Islet precursor cell (in vitro differentiated cells): ENCODE data around the gene CRMP1.

Source experiments
- DNase-seq: peaks from one replicate; pipeline ENCODE4 v3.0.0-alpha.2; 2018

The CRMP1 gene

DNA sequence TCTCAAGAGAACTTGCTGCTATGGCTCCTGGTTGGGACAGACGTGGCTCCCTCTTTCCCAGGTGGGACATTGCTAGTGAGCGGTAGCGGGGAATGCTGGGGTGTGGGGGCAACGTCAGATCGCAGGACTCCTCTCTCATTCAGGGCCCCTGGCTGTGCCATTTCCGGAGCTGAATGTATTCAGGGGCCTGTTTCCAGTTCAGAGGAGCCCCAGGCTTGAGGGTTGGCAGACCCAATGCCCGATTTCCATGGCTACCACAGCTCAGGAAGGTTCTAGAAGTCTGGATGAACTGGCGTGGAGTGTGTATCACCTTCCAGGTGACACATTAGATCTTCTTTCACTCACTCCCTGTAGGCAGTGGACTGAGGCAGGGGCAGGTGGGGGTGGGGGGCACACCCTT, 26.2 kb upstream of the CRMP1 start:
- no peak for DNase-seq

DNA sequence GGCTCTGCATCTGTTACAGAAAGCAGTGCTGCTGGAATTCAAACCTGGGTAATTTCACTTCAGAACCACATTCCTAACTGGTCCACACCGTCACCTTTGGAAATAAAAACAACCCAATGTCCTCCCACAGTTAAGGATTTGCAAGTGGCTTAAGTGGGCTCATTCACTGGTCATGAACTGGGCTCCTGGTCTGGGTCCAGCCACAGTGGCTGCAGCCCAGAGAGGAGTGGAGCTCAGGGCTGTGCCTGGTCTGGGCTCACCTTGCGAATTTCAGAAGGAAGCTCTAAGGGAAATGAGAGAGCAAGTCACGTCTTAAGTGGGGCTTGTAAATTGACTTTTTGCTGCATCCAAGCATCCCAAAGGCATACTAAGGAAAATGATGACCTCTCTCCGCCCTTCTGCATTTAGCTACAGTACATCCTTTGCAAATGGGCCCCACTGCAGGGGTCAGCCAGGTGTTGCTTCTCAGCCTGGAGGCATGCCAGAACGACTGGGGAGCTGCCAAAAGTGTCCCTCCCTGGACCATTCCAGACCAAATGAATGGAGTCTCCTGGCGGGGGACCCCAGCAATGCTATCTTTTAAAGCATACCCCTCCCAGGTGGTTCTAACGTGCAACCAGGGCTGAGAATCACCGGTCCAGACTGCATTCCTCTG, 25.6 kb upstream of the CRMP1 start:
- DNase-seq, result peak; percentile 41

DNA sequence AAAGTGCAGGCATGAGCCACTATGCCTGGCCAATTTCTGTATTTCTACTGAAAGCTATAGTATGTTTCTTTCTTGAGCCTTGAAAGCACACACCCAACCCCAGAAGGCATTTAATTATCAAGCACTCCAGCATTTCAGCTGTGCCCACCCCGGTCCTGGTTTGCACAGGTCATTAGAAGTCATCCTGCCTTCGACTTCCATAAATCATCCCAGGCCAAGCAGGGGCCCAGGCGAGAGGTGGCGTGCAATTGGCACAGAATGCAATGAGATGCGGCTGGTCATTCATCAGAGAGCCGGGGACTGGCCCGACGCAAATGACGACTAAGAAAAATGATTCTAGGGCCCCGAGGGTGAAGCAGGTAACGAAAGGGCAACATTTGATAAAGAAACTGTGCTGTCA, 24.8 kb upstream of the CRMP1 start:
- DNase-seq, result peak; percentile 32

DNA sequence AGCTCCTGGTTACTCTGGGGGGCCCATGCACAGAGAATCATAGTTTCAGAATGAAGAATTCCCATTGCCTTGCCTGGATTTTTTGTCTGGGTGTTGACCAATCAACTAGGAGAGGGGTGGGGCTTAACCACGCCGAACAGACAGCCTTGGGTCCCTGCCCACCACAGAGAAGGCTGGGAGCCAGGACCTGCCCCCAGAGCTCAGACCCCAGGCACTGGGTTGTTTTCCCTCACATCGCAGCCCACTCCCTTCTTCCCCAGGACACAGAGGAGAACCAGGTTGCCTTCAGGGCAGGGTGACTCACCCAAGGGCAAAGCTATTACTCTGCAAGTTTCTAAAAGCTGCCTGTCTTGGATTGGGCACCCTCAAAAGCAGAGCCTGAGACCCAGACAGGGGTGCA, 23.3 kb upstream of the CRMP1 start:
- DNase-seq, result peak; percentile 71

DNA sequence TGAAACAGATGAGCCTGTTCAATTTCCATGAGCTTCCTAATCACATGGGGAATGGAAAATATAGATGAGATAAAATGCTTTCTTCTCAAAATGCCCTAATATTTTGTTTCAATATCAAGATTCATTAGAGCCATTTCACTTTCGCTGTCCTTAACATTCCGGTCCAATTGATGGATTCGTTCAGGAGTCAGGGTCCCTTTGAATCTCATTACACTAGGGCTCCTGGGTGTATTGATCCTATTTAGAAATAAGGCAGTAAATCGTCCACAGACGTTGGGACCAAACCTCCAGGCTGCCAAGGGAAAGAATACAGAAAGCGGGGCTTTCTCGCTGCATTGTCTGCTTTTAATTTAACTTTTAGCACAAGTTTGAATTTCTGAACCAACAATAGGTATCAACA, 20.6 kb upstream of the CRMP1 start:
- DNase-seq, result no peak

DNA sequence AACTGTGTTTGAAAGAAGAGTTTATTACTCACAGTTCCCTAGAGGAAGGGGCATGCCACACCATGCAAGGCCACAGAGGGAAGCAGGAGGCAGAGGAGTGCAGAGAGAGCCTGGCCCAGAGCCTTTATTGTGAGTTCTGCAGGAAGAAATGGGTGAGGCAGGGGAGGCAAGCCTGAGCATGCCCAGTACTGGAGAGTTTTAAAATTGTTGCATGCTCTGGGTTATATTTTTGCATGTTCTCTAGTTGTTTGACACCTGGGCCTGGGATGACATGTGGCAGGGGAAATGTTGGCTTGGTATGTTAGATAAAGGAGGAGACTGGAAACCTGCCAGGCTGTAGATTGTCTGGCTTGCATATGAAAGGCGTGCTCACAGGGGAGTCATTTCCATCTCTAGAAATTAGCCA, 19.7 kb upstream of the CRMP1 start:
- peak; percentile 39 for DNase-seq

DNA sequence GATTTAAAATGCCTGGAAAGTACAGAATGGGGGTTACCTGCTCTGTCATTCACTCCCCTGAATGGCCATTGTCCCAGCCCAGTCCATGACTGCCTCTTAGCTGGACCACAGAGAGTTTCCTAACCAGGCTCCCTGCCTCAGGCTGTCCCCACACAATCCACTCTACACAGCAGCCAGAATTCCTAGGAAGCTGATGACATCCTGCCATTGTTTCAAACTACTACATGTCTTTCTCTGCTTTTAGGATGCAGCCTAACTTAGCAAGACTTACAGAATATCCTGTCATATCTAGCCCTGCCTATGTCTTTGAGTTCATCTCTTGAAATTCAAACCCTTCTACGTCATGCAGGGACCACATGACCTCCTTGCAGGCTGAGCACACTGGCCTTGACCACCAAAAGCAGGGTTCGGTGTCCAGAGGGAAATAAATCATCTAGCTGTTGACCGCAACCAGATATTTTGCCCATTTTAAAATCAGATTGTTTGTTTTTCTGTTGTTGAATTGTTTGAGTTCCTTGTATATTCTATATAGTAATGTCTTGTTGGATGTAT, 16.1 kb upstream of the CRMP1 start:
- no peak for DNase-seq

DNA sequence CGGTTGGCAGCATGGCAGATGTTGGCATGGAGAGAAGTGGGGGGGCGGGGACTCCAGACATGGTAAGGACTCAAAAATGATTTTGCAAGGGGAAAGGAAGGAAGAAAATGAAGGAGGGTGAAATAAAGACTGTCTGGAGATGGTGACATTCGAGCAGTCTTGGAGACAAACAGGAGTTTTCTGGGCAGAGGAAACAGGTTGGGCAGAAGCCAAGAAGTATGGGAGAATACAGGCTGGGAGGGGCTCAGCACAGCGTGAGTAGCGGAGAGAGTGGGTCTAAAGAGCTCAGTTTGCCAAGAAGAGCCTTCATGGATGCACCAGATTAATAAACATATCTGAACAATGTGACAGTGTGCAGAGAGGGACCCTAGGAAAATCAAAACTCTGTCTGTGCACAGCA, 13.3 kb upstream of the CRMP1 start:
- no peak for DNase-seq

DNA sequence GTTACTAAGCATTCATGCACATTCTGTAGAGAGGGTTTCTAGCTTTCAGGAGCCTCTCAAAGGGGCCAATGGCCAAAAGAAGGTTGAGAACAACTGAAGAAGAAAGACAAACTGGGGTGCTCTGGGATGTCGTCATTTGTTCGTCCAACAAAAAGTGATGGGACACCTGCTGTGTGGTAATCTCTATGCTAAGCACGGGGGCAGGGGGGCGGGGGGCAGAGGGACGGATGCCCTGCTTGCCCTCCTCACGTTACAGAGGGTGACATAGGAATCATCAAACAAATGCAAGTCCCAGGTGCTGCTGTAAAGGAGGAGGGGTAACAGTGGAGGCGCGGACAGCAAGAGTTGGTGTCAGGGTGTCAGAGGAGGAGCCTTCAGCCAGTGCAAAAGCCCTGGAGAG, 12.8 kb upstream of the CRMP1 start:
- DNase-seq, result no peak

DNA sequence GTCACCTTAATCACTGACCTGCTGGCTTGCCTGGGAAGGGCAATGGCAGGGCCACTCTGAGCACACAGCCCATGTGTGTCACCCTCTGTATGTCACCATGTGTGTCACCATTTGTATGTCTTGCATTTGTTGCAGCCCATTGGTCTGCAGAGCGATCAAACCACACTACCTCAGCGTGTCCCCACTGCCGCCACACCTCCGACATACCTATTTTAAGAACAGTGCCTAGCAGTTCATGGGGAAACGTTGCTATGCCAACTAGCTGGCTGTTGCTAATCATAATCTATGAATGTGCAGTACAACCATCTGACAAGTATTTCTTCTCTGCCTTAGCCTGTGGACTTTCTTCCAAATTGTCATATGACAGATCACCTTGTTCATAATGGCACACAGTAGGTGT, 8.0 kb upstream of the CRMP1 start:
- DNase-seq, result no peak

DNA sequence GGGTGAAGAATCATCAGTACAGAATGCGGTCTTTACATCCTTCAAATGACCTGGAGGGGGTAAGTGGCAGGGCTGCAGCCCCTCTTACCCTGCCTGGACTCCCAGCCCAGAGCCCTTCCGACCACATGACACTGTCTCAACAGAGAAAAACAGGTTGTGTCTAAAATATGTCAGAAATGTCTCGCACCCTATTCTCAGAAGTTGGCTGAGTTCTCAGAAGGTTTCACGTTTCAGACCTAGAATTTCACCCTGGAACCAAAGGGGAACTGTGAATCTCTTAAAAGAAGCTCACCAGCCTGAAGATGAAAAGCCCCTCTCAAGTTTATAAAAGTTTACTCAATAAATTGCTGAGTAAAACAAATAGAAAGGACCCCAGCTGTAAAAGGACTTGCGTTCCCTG, 7.0 kb upstream of the CRMP1 start:
- no peak for DNase-seq

DNA sequence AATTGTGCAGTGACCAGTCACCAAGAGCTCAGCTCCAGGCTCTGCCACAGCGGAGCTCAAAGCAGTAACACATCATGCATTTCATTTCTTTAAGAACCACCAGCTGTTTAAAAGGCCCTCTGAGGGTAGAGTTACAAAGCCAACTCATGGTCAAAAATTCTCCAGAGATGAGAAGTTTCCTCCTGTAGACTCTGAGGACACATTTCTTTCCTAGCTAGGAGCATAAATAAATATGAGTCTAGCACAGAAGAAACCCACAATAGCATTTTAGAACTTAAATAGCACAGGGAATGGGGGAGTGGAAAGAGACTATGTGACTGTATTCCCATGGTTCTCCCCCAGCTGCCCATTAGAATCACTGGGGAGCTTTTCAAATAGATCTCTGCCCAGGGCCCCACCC, 6.5 kb upstream of the CRMP1 start:
- no peak for DNase-seq

DNA sequence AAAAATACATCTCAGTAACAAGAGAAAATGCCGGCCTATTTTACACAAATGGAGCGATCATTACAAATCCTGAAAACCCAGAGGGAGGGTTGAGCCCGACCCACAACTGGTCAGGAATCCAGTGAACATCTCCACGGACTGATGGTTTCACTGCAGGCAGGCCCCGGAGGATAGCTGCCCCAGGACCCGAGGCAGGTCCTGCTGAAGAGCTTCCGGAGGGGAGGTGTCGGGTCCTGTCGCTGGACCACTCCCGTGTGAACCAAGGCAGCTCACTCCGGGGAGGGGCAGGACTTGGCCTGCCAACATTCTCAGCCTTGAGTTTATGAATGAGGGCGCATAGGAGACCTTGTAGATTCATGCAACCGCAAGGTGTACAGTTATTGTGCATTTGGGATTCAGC, 4.8 kb upstream of the CRMP1 start:
- no peak for DNase-seq

DNA sequence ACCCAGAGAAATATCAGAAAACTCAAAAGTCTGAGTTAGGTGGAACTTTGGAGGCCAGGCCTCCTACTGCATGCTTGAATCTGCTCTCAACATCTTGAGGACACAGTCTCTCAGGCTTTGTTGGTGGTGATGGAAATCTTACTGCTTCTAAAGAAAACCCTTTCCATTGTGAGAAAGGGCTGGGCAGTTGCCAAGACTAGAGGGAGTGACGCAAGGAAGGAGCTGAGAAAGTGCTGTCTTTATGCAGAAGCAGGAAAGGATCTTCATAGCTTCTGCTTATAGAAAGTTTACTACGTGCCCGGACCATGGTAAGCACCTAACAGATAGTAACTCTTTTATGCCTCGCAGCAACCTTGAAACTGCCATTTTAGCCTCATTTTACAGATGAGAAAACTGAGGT, 2.4 kb upstream of the CRMP1 start:
- DNase-seq, result no peak

DNA sequence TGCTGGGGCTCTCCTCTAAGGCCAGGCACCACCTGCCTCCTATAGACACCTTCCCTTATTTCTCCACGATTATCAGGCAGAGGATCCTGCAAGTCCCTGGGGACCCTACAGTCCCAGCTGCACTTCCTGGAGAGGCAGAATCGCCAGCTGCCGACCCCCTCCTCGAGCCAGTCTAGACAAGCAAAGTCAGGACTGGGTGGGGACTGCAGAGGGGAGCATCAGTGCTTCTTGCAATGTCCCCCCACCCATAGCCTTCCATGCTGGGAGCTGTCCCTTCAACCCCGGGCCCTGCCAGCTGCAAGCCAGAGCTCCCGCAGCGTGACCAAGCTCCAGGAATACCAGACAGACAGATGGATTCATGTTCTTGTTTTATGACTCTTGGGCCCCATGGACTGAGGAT, 1.4 kb upstream of the CRMP1 start:
- no peak for DNase-seq

DNA sequence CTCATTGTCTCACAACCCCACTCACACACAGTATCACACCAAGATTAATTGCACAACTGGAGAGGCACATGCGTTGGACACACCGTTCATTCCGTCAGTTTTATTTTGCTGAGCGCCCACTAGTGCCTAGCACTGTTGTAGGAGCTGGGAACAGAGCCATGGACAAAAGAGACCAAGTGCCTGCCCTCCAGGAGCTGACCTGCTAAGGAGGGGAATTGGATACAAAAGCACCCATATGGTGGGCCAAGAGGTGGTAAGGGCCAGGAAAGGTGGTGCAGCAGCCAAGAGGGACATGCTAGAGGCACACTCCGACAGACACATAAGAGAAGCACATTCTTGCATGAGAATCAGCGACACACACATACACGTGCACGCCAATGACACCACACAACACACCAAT, 705 bp upstream of the CRMP1 start:
- DNase-seq, result no peak

DNA sequence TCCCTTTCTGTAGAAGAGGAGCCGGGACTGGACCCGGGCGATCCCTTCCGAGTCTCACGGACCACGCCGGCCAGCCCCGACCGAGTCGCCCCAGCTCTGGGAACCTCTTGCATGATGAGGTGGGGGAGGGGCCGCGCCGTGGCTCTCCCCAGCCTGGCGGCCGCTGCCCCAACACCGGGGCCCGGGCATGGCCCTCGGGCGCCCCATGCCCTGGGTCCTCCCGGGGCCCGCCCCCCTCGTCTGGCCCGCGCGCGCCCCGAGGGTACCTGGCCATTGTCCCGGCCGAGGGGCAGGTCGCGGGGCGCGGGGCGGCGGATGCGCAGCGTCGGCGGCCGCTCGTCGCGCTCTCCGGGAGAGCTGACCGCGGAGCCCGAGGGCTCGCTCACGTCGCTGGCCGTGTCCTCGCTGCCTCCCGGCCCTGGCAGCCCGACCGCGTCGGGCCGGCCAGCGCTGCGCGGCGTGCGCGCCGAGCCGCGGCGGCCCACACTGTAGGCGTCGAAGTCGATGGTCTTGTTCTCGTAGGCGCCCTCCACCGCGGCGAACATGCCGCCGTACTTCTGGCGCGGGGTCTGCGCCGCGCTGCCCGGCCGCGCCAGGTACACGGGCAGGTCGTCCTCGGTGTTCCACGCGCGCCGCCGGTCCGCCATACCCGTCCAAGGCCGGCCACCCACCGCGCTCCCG, 423 bp downstream of the CRMP1 start:
- DNase-seq, result no peak

DNA sequence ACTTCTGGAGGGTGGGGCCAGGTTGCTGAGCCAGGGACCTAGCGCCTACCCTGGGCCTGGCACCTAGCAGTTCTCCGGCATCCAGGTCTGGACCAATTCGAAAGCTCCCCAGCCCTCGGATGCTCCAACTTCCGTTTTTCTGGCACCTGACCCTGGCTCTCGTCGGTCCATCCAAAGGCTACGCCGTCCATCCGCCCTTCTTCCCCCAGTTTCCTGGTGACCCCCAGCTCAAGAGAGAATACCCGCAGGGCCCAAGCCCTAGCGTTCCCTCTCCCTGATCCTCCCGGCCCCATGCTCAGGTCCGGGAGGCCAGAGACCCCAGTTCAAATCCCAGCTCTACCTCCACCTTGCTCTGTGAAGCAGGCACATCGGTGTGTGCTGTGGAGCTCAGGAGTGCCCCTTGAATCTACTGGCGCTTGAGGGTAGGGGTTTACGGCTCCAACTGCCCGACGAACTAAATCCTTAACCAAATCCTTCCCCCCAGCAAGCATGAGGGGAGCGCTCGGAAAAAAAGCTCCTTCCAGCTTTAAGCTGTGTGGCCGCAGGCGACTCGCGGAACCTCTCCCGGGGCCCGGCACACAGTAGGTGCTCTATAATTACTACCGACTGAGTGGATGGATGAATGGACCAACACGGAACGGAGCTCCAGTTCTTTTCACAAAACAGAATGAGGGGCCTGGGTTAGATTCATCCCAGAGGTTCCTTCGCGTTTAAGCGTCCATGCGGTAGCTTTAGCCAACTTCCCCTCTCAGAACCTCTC, 1.1 kb downstream of the CRMP1 start:
- no peak for DNase-seq

DNA sequence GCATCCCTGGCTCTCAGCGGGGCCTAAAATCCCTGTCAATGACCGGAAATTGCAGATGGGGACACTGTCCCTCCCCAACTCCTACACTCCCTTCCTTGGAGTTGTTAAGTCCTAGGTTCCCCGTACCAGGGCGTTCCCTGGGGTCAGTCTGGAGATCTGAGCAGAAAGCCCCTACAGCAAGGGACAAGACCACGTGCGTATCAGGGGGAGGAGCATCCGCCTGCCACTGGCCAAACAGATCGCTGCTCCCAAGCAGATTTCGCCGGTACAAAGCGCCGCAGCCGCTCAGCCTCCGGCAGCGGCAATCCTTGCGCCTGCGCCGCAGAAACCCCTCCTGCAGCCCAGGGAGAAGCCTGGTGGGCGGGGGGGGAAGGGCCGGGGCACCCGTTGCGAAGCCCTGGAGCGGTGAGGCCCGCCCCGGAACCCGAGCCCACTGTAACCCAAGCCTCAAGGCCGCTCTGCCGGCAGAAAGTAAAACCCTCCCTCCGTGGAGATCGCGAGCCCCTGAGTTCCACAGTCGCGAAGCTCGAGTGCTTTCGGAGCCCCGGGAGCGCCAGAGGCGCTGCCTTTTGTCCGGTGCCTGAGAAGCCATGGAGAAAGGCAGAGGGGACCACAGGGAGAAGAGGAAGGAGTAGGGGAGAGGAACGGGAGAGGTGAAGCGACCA, 2.7 kb downstream of the CRMP1 start:
- peak; percentile 92 for DNase-seq

DNA sequence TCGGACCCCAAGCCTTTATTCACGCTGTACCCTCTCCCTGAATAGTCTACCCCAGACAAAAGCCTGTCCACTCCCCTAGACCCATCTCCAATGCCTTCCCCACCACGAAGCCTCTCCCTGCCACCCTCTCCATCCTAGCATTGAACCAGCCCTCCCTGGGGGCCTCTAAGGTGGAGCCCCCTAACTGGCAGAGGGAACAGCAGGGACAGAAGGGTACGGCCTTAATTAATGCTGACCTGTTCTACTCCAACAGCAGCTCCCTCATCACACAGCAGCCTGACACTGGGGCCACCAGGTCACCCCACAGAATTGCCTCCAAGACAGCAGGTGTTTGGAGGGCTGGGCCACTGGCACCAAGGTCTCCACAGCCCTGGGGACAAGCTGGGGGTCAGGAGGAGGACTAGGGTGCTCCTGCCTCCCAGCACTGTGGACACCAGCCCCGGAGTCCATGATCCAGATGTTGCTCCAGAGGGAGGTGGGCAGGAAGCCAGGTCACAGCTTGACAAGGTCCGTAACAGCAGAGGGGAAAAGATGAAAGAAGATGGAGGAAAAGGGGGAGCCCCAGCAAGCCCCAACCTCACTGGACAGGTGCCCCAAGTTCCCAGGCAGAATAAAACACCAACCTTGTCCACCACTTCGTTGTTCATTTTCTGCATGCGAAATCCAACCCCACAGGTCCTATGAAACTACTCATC, 3.7 kb downstream of the CRMP1 start:
- DNase-seq, result no peak

DNA sequence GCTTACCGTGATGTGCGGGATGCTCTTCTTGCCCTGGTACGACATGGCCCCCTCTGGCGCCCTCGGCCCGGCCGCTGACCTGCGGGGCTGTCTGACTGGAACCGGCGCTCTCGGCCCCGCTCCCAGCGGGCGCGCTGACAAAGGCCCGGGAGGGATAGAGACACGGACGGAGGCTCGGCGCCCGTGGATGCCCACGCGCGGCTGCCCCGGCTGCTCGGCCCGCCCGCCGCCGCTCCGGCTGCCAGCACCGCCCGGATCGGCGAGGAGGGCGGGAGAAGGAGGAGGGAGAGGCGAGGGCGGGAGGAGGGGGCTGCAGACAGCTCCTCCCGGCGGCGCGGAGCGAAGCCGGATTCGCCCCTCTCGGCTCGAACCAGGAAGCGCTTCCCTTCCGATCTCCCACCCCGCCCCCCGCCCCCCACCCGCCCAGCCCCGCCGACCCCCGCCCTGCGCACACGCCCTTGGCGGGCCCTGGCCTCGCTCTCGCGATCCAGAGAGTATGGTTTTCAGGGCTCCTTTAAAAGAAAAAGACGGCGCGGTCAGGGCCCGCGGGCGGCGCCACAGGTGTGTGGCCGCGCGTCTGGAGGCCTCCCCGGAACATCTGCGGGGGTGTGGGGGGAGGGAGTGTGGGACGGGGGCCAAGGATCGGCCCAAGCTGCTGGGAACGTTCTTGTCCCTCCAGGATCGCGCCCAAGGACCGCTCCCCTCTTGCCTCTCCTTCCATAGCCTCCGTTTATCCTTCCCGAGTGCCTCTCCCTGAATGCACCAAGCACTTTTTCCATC, 4.5 kb downstream of the CRMP1 start:
- DNase-seq, result peak; percentile 89
